Activated T-cell treated with anti-CD3 and anti-CD28 coated beads for 48 hours (primary cell): ENCODE measurements around the gene ZC3H12A.
A peak's percentile ranks its signal among the peaks of the same experiment; 100 is the strongest.

ENCODE experiments used
- DNase-seq: peaks from one replicate; pipeline ENCODE4 v3.0.0-alpha.2; 2020; ENCODE audit warnings: low read depth

Gene ZC3H12A

GRCh38 chr1:37455516-37455915 is 18.9 kb upstream of the ZC3H12A start:
- DNase-seq, result no peak

- no peak for DNase-seq
Observed at GRCh38 chr1:37456614-37457013, 17.8 kb upstream of the ZC3H12A start.

DNA sequence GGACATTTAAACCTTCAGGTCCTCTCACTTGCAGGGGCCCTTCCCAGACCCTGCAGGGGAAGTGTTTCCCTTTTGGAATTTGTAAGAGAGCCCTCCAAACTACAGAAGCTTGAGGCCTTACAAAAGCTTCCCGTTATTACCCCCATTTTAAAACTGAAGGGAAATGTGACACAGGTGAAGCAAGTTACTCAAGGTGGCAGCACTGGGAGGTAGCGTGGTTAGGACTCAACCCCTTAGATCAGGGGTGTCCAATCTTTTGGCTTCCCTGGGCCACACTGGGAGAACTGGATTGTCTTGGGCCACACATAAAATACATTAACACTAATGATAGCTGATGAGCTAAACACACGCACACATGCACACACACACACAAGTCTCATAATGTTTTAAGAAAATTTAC is 15.8 kb upstream of the ZC3H12A start:
- no peak for DNase-seq

DNA sequence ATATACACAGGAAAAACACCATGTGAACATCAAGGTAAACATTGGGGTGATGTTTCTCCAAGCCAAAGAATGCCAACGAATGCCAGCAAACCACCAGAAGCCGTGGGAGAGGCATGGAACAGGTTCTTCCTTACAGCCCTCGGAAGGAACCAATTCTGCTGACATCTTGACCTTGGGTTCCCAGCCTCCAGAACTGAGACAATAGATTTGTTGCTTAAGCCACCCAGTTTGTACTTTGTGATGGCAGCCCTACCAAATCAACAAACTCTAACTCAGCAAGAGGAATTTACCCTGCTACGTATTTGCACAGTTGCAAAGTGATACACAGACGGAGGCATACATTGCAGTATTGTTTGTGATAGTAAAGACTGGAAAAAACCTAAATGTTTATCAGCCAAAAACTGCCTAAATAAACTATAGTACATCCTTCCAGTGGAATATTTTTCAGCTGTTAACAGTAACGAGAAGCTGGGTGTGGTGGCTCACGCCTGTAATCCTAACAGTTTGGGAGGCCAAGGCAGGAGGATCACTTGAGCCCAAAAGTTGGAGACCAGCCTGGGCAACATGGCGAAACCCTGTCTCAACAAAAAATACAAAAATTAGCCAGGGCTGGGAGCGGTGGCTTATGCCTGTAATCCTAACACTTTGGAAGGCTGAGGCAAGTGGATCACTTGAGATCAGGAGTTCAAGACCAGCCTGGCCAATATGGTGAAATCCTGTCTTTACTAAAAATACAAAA is 12.5 kb upstream of the ZC3H12A start:
- no peak for DNase-seq

- no peak for DNase-seq
Observed at GRCh38 chr1:37464443-37464842, 9.9 kb upstream of the ZC3H12A start.

- no peak for DNase-seq
Observed at GRCh38 chr1:37465593-37466517, 8.5 kb upstream of the ZC3H12A start.

DNA sequence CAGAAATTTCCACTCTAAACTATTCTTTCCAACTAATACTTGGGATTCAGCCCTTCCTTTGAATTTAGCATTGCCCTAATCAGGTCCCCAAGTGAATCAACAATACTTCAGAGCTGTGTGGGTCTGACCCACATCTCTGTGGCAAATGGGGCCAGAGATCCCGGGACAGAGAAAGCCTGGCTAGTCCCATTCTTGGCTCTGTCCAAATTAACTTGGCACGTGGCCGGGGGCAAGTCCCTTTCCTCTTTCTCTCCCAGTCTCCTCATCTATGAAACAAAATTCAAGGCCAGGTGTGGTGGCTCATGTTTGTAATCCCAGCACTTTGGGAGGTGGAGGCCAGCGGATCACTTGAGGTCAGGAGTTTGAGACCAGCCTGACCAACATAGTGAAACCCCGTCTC is 6.3 kb upstream of the ZC3H12A start:
- DNase-seq, result no peak

DNA sequence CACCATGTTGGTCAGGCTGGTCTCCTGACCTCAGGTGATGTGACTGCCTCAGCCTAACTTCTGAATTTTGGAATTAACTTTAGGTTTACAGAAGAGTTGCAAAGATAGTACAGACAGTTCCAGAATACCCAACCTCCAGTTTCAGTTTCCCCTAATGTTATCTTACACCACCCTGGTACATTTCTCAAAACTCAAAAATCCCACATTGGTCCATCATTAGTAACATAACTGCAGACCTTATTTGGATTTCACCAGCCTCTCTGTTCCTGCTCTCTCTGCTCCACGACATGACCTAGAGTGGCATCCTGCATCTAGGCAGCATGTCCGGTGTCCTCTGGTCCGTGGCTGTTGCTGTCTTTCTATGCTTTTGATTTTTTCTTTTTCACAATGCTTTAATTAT is 5.0 kb upstream of the ZC3H12A start:
- DNase-seq, result no peak

GRCh38 chr1:37471345-37472231 is 2.8 kb upstream of the ZC3H12A start:
- no peak for DNase-seq

GRCh38 chr1:37472281-37472680 is 2.1 kb upstream of the ZC3H12A start:
- DNase-seq, result no peak

- no peak for DNase-seq
Observed at GRCh38 chr1:37472994-37473393, 1.4 kb upstream of the ZC3H12A start.

- no peak for DNase-seq
Observed at GRCh38 chr1:37473431-37474045, 842 bp upstream of the ZC3H12A start.

DNA sequence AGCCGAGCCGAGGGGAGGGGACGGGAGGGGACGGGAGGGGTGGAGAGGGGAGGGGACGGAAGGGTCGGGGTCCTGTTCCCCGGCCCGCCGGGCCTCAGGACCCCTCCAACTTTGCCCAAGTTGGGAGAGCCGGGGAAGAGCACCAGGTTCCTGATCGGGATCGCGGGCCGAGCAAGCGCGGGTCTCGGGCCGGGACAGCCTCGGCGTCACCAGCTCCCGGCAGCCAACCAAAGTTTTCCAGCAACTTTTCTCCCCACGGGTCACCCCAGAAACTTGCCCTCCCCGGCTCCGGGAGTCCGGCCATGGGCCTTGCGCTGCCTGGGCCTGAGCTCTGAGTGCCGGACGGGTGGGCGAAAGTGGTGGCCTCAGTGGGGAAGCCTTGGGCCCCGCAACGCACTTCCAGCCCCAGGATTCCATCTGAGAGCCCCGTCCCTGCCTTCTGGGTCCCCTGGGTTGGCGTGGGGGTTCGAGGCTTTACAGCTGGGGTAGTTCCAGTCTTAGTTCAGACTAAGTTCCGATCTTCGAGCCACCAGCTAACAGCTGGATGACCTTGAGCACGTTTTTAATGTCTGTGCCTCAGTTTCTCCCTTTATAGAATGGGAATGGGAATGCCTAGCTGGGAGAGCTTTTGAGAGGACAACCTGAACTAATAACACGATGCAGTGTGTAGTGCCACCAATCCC is 458 bp downstream of the ZC3H12A start:
- no peak for DNase-seq

GRCh38 chr1:37475380-37476086 is 1.2 kb downstream of the ZC3H12A start:
- DNase-seq, result no peak

- DNase-seq, result no peak
Observed at GRCh38 chr1:37476087-37476452, 1.7 kb downstream of the ZC3H12A start.

GRCh38 chr1:37476460-37477197 is 2.2 kb downstream of the ZC3H12A start:
- DNase-seq, result no peak

GRCh38 chr1:37477198-37477931 is 3.0 kb downstream of the ZC3H12A start:
- DNase-seq, result peak; percentile 70

DNA sequence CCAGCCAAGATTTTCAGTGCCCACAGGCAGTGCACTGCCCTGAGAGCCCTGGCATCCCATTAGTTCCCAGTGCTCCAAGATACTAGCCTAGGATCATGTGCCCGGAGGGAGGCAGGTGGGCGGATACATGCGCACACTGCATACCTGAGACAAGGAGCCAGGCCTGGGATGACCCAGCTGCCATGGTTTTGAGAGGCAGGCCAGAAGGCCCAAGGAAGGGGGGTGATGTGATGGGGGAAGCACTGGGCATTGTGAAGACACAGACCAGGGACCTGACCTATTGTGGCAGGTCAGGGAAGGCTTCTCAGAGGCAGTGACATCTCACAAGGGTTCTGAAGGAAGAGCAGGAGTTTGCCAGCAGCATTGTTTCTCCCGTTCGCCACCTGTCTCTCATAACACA is 3.6 kb downstream of the ZC3H12A start:
- no peak for DNase-seq

GRCh38 chr1:37478451-37478881 is 4.1 kb downstream of the ZC3H12A start:
- DNase-seq, result no peak
